ENCODE results near the gene RET. TPM values are rescaled to one million over a fixed set of nuclear protein-coding genes. Genes with fewer than 3 reads are reported as not detected.
"Not testable (repeated sequence)": the region's sequence is repeated elsewhere in the genome, so short reads cannot be mapped to it uniquely, and the experiment has no call there.

Gene RET
- total RNA-seq, 1 experiment from 2014 or later = 81.1 TPM

DNA sequence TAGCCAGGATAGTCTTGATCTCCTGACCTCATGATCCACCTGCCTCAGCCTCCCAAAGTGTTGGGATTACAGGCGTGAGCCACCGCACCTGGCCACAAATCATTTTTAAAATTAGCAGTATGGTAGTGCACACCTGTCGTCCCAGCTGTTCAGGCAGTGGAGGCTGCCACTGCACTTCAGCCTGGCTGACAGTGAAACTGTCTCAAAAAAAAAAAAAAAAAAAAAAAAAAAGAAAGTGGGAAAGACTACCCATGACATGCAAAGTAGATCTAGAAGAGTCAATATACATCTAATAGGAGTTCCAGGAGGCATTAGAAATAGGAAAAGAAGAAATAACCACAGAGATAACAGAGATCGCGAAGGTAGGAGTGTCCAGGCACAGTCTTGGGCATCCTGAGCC lies 64.6 kb downstream of the RET start:
- intact Hi-C loops (cut with micrococcal nuclease; ENCODE audit: unreplicated experiment) = no loop called here
- no peaks in the 10 kb centered on the region for H3K9me3 ChIP-seq (ENCODE audit: control insufficient read depth, insufficient read depth, low read depth, low read length)
- TF ChIP-seq TCF7L2 (IDR thresholded peaks at IDR 0.05; ENCODE audit: low read depth, low read length) (no peak), POLR2AphosphoS5 (IDR thresholded peaks at IDR 0.05; ENCODE audit: low read depth, low read length) (no peak), SIN3A (IDR thresholded peaks at IDR 0.05; ENCODE audit: borderline replicate concordance, insufficient read depth, low read depth, low read length) (no peak)
- TF ChIP-seq, protein P1, sequence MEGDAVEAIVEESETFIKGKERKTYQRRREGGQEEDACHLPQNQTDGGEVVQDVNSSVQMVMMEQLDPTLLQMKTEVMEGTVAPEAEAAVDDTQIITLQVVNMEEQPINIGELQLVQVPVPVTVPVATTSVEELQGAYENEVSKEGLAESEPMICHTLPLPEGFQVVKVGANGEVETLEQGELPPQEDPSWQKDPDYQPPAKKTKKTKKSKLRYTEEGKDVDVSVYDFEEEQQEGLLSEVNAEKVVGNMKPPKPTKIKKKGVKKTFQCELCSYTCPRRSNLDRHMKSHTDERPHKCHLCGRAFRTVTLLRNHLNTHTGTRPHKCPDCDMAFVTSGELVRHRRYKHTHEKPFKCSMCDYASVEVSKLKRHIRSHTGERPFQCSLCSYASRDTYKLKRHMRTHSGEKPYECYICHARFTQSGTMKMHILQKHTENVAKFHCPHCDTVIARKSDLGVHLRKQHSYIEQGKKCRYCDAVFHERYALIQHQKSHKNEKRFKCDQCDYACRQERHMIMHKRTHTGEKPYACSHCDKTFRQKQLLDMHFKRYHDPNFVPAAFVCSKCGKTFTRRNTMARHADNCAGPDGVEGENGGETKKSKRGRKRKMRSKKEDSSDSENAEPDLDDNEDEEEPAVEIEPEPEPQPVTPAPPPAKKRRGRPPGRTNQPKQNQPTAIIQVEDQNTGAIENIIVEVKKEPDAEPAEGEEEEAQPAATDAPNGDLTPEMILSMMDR (IDR thresholded peaks at IDR 0.05) = no peak
- TF ChIP-seq, protein P2, sequence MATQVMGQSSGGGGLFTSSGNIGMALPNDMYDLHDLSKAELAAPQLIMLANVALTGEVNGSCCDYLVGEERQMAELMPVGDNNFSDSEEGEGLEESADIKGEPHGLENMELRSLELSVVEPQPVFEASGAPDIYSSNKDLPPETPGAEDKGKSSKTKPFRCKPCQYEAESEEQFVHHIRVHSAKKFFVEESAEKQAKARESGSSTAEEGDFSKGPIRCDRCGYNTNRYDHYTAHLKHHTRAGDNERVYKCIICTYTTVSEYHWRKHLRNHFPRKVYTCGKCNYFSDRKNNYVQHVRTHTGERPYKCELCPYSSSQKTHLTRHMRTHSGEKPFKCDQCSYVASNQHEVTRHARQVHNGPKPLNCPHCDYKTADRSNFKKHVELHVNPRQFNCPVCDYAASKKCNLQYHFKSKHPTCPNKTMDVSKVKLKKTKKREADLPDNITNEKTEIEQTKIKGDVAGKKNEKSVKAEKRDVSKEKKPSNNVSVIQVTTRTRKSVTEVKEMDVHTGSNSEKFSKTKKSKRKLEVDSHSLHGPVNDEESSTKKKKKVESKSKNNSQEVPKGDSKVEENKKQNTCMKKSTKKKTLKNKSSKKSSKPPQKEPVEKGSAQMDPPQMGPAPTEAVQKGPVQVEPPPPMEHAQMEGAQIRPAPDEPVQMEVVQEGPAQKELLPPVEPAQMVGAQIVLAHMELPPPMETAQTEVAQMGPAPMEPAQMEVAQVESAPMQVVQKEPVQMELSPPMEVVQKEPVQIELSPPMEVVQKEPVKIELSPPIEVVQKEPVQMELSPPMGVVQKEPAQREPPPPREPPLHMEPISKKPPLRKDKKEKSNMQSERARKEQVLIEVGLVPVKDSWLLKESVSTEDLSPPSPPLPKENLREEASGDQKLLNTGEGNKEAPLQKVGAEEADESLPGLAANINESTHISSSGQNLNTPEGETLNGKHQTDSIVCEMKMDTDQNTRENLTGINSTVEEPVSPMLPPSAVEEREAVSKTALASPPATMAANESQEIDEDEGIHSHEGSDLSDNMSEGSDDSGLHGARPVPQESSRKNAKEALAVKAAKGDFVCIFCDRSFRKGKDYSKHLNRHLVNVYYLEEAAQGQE (IDR thresholded peaks at IDR 0.05; ENCODE audit: insufficient read depth in 1 of 2, low read depth in 2 of 2, low read length in 1 of 2) = no peak
- no peaks in the 10 kb centered on the region for H3K36me3 ChIP-seq (ENCODE audit: control insufficient read depth, insufficient read depth, low read length)
- no TSS peak for BruUV-seq (replicated peaks)
- H3K27ac ChIP-seq (ENCODE audit: low read length) = no peak overlapping the region
- peaks cover 23% of the 10 kb centered on the region for H3K4me1 ChIP-seq (ENCODE audit: control insufficient read depth, insufficient read depth, low read length)
- ChIA-PET POLR2A (interaction anchor here (0.5 kb wide), 1 partner anchor 247 kb away, joined by 3 read pairs; no protein-coding TSS in a partner anchor), CTCF (no interaction called here)
- H3K27me3 ChIP-seq (ENCODE audit: control insufficient read depth, insufficient read depth, low read length) = no peaks in the 10 kb centered on the region
- in situ Hi-C loops (cut with HindIII; ENCODE audit: low pct_unique_long_range_greater_than_20kb, low sequenced_read_pairs) = no loop called here
- DNase-seq (ENCODE audit: low read depth, low spot score) (no peak), ATAC-seq (no peak)
- H3K4me3 ChIP-seq (ENCODE audit: low read depth in 2 of 2, low read length in 2 of 2) = no peak overlapping the region

DNA sequence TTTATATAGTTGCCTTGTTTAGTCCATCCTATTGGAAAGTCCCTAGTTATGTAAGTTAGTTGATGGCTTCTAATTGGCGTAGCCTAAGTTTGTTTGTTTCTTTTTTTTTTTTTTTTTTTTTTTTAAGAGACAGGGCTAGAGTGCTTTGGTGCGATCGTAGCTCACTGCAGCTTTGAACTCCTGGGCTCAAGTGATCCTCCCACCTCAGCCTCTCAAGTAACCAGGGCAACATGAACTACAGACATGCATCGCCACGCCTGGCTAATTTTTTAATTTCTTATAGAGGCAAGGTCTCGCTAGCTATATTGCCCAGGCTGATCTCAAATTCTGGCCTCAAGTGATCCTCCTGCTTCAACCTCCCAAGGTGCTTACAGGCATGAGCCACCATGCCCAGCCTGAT lies 68.4 kb downstream of the RET start:
- ChIA-PET CTCF (no interaction called here), POLR2A (no interaction called here)
- H3K36me3 ChIP-seq (ENCODE audit: control insufficient read depth, insufficient read depth, low read length) = no peaks in the 10 kb centered on the region
- peaks cover 13% of the 10 kb centered on the region for H3K4me1 ChIP-seq (ENCODE audit: control insufficient read depth, insufficient read depth, low read length)
- peaks cover 5% of the 10 kb centered on the region; the same call in 1 of the 2 replicates for H3K9me3 ChIP-seq (ENCODE audit: control insufficient read depth, insufficient read depth, low read depth, low read length)
- H3K27ac ChIP-seq (ENCODE audit: low read length) = no peak overlapping the region
- BruUV-seq (replicated peaks) = no TSS peak
- intact Hi-C loops (cut with micrococcal nuclease; ENCODE audit: unreplicated experiment) = no loop called here
- in situ Hi-C loops (cut with HindIII; ENCODE audit: low pct_unique_long_range_greater_than_20kb, low sequenced_read_pairs) = no loop called here
- no peak overlapping the region for H3K4me3 ChIP-seq (ENCODE audit: low read depth in 2 of 2, low read length in 2 of 2)
- DNase-seq (ENCODE audit: low read depth, low spot score) (no peak), ATAC-seq (no peak)
- TF ChIP-seq TCF7L2 (IDR thresholded peaks at IDR 0.05; ENCODE audit: low read depth, low read length) = no peak
- no peak for TF ChIP-seq SIN3A (IDR thresholded peaks at IDR 0.05; ENCODE audit: borderline replicate concordance, insufficient read depth, low read depth, low read length)
- TF ChIP-seq, protein P2 (IDR thresholded peaks at IDR 0.05; ENCODE audit: insufficient read depth in 1 of 2, low read depth in 2 of 2, low read length in 1 of 2) = no peak
- H3K27me3 ChIP-seq (ENCODE audit: control insufficient read depth, insufficient read depth, low read length) = no peaks in the 10 kb centered on the region

DNA sequence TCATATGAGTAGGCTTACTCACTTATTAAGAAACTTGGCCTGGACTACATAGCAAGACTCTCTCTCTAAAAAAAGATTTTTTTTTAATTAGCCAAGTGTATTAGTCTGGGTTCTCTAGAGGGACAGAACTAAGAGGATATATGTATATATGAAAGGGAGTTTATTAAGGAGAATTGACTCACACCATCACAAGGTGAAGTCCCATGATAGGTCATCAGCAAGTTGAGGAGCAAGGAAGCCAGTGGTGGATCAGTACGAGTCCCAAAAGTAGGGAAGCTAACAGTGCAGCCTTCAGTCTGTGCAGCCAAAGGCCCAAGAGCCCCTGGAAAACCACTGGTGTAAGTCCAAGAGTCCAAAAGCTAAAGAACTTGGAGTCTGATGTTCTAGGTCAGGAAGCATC lies 69.1 kb downstream of the RET start:
- CTCF ChIA-PET = interaction anchor here (0.6 kb wide), 1 partner anchor 503 kb away, joined by 3 read pairs; the partner anchor contains the start of gene ZNF32
- H3K4me1 ChIP-seq (ENCODE audit: control insufficient read depth, insufficient read depth, low read length); H3K36me3 ChIP-seq (ENCODE audit: control insufficient read depth, insufficient read depth, low read length); ATAC-seq; H3K4me3 ChIP-seq (ENCODE audit: low read depth in 2 of 2, low read length in 2 of 2); POLR2A ChIA-PET; DNase-seq (ENCODE audit: low read depth, low spot score); in situ Hi-C loops (cut with HindIII; ENCODE audit: low pct_unique_long_range_greater_than_20kb, low sequenced_read_pairs); H3K9me3 ChIP-seq (ENCODE audit: control insufficient read depth, insufficient read depth, low read depth, low read length); BruUV-seq (replicated peaks); H3K27me3 ChIP-seq (ENCODE audit: control insufficient read depth, insufficient read depth, low read length); H3K27ac ChIP-seq (ENCODE audit: low read length); intact Hi-C loops (cut with micrococcal nuclease; ENCODE audit: unreplicated experiment): not testable (repeated sequence)

Data from Panc1 (cell line).